Neural cell (in vitro differentiated cells): Measurements from ENCODE around the gene HDDC3. TPM values are rescaled to one million over a fixed set of nuclear protein-coding genes. Genes with fewer than 3 reads are reported as not detected.

Experiments used
- H2AFZ ChIP-seq: fragments of 200-600, 300-800 bp; sonication (generic), shearing (Covaris generic); 2 replicates; pipeline ENCODE4 v1.6.0; 2014; ENCODE audit warnings: low read depth, mild to moderate bottlenecking, antibody characterized with exemption, low read length, moderate library complexity
- H3F3A ChIP-seq: fragments of 200-600 bp; shearing (Covaris generic); 2 replicates; pipeline ENCODE4 v1.6.1; 2016; ENCODE audit warnings: mild to moderate bottlenecking, moderate library complexity, mixed read lengths, antibody characterized with exemption, low read length; ENCODE audit not compliant: insufficient read depth, poor library complexity, severe bottlenecking
- H3K27ac ChIP-seq: fragments of 200-600, 300-800 bp; sonication (generic), shearing (Covaris generic); 2 replicates; pipeline ENCODE4 v1.5.1; 2014; ENCODE audit warnings: mild to moderate bottlenecking, low read length, moderate library complexity
- H3K27me3 ChIP-seq: fragments of 300-800, 200-600 bp; sonication (generic), shearing (Covaris generic); 2 replicates; pipeline ENCODE4 v1.6.0; 2014; ENCODE audit warnings: mild to moderate bottlenecking, low read depth, low read length, moderate library complexity; ENCODE audit not compliant: insufficient read depth
- H3K36me3 ChIP-seq: fragments of 300-800, 200-600 bp; sonication (generic), shearing (Covaris generic); 2 replicates; pipeline ENCODE4 v1.5.1; 2014; ENCODE audit warnings: mild to moderate bottlenecking, antibody characterized with exemption, low read length, moderate library complexity; ENCODE audit not compliant: insufficient read depth
- H3K4me2 ChIP-seq: fragments of 300-800, 200-600 bp; sonication (generic), shearing (Covaris generic); 2 replicates; pipeline ENCODE4 v1.6.0; 2014; ENCODE audit warnings: mild to moderate bottlenecking, low read length
- H3K4me3 ChIP-seq: fragments of 300-800, 200-600 bp; sonication (generic), shearing (Covaris generic); 2 replicates; pipeline ENCODE4 v1.5.1; 2014; ENCODE audit warnings: mild to moderate bottlenecking, low read length, moderate library complexity
- H3K79me2 ChIP-seq: fragments of 200-600 bp; shearing (Covaris generic); replicated peaks from 2 replicates; pipeline ENCODE4 v1.6.0; 2014; ENCODE audit warnings: mild to moderate bottlenecking, low read length, moderate library complexity; ENCODE audit not compliant: insufficient read depth
- H3K9ac ChIP-seq: fragments of 300-800, 200-600 bp; sonication (generic), shearing (Covaris generic); 2 replicates; pipeline ENCODE4 v1.6.1; 2016; ENCODE audit warnings: mild to moderate bottlenecking, low read length, mixed read lengths
- H3K9me2 ChIP-seq: fragments of 200-600 bp; shearing (Covaris generic); 2 replicates; pipeline ENCODE4 v1.6.1; 2016; ENCODE audit warnings: mild to moderate bottlenecking, low read length, mixed read lengths; ENCODE audit not compliant: insufficient read depth
- H3K9me3 ChIP-seq: fragments of 200-600, 300-800 bp; sonication (generic), shearing (Covaris generic); 2 replicates; pipeline ENCODE4 v1.6.1; 2016; ENCODE audit warnings: mild to moderate bottlenecking, mixed run types, low read length, moderate library complexity, mixed read lengths
- H4K20me1 ChIP-seq: fragments of 200-600 bp; shearing (Covaris generic); 2 replicates; pipeline ENCODE4 v1.6.1; 2016; ENCODE audit warnings: mild to moderate bottlenecking, mixed run types; ENCODE audit not compliant: insufficient read depth
- CTCF ChIP-seq: fragments of 450-650 bp; IDR thresholded peaks from 2 replicates; pipeline ENCODE4 v1.5.1; 2014; ENCODE audit warnings: antibody characterized with exemption, mild to moderate bottlenecking, moderate library complexity; ENCODE audit not compliant: poor library complexity, severe bottlenecking
- EZH2 ChIP-seq: fragments of 200-600, 300-800 bp; shearing (Covaris generic), sonication (generic); IDR thresholded peaks from 2 replicates; pipeline ENCODE4 v1.6.1; 2014; ENCODE audit warnings: antibody characterized with exemption, low read length, borderline replicate concordance, mild to moderate bottlenecking; ENCODE audit not compliant: insufficient read depth, poor library complexity, severe bottlenecking
- MXI1 ChIP-seq: fragments of 450-650 bp; conservative IDR thresholded peaks from 2 replicates; pipeline ENCODE4 v1.6.1; 2014; ENCODE audit warnings: antibody characterized with exemption, mild to moderate bottlenecking; ENCODE audit not compliant: poor library complexity, severe bottlenecking
- POLR2AphosphoS5 ChIP-seq: IDR thresholded peaks from 2 replicates; pipeline ENCODE4 v1.6.1; 2012
- RAD21 ChIP-seq: fragments of 450-650 bp; conservative IDR thresholded peaks from 2 replicates; pipeline ENCODE4 v1.6.1; 2014; ENCODE audit warnings: antibody characterized with exemption, mild to moderate bottlenecking, moderate library complexity
- TAF1 ChIP-seq: IDR thresholded peaks from 2 replicates; pipeline ENCODE4 v1.6.1; 2012; ENCODE audit warnings: low read depth
- polyA plus RNA-seq: library from polyadenylated mRNA; depleted of rRNA; stranded (reverse); fragments of >200 nt; gene quantifications from 2 replicates; pipeline ENCODE4 v1.2.3, GENCODE V29; 2014
- small RNA-seq, 3 experiments: library from RNA; depleted of rRNA; stranded (forward); fragments of <200 nt; gene quantifications; one replicate each; pipeline ENCODE3, GENCODE V24; 2012
- TF ChIP-seq, protein P1 (sequence below): IDR thresholded peaks from 2 replicates; pipeline ENCODE4 v1.6.1; 2012; ENCODE audit warnings: borderline replicate concordance

Gene HDDC3
- polyA plus RNA-seq, 1 donor from 2014 or later, result 20.1 TPM

DNA sequence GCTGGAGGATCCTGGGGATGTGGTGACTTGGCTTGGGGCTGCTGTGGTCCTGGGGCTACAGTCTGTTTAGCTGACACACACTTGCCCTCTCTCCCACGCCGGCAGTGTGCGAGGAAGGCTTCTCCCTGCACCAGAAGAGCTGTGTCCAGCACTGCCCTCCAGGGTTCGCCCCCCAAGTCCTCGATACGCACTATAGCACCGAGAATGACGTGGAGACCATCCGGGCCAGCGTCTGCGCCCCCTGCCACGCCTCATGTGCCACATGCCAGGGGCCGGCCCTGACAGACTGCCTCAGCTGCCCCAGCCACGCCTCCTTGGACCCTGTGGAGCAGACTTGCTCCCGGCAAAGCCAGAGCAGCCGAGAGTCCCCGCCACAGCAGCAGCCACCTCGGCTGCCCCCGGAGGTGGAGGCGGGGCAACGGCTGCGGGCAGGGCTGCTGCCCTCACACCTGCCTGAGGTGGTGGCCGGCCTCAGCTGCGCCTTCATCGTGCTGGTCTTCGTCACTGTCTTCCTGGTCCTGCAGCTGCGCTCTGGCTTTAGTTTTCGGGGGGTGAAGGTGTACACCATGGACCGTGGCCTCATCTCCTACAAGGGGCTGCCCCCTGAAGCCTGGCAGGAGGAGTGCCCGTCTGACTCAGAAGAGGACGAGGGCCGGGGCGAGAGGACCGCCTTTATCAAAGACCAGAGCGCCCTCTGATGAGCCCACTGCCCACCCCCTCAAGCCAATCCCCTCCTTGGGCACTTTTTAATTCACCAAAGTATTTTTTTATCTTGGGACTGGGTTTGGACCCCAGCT is 51.0 kb downstream of the HDDC3 start:
- Histone ChIP-seq H3K9me2 (no peaks in the 10 kb centered on the region), H3K27ac (no peak overlapping the region), H3K4me3 (no peak overlapping the region), H3K36me3 (no peaks in the 10 kb centered on the region), H3K9ac (no peak overlapping the region), H3K9me3 (no peaks in the 10 kb centered on the region), H4K20me1 (no peaks in the 10 kb centered on the region), H3K27me3 (no peaks in the 10 kb centered on the region), H3K4me2 (no peak overlapping the region), H3K79me2 (no peaks in the 10 kb centered on the region), H3F3A (no peaks in the 10 kb centered on the region), H2AFZ (no peak overlapping the region)
- TF ChIP-seq POLR2AphosphoS5 (no peak), MXI1 (no peak)
- TF ChIP-seq, protein P1, sequence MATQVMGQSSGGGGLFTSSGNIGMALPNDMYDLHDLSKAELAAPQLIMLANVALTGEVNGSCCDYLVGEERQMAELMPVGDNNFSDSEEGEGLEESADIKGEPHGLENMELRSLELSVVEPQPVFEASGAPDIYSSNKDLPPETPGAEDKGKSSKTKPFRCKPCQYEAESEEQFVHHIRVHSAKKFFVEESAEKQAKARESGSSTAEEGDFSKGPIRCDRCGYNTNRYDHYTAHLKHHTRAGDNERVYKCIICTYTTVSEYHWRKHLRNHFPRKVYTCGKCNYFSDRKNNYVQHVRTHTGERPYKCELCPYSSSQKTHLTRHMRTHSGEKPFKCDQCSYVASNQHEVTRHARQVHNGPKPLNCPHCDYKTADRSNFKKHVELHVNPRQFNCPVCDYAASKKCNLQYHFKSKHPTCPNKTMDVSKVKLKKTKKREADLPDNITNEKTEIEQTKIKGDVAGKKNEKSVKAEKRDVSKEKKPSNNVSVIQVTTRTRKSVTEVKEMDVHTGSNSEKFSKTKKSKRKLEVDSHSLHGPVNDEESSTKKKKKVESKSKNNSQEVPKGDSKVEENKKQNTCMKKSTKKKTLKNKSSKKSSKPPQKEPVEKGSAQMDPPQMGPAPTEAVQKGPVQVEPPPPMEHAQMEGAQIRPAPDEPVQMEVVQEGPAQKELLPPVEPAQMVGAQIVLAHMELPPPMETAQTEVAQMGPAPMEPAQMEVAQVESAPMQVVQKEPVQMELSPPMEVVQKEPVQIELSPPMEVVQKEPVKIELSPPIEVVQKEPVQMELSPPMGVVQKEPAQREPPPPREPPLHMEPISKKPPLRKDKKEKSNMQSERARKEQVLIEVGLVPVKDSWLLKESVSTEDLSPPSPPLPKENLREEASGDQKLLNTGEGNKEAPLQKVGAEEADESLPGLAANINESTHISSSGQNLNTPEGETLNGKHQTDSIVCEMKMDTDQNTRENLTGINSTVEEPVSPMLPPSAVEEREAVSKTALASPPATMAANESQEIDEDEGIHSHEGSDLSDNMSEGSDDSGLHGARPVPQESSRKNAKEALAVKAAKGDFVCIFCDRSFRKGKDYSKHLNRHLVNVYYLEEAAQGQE, result no peak

DNA sequence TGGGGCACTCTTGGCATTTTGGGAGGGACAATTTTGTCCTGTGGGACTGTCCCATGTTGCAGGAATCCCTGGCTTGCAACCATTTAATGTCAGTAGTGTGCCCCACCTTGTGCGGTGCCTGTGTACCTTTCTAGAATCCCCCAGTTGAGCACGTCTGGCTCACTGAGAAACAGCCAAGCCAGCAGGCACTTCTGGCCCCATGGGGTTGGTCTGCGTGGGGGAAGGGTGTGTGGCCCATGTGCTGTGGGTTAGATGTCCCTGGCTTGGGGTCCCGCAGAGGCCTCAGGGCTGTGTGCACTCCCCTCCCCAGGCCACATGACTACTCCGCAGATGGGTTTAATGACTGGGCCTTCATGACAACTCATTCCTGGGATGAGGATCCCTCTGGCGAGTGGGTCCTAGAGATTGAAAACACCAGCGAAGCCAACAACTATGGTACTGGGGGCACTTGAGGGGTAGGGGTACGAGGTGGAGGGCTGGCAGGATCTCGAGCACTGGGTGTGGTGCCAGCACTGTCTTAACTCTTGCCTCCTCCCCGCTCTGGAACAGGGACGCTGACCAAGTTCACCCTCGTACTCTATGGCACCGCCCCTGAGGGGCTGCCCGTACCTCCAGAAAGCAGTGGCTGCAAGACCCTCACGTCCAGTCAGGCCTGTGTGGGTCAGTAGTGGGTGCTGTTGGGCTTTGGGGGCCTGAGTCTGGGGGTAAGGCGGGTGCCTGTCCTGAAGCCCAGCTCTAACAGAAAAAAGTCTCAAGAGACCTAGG is 51.8 kb downstream of the HDDC3 start:
- no peak overlapping the region for H3K27ac ChIP-seq
- TF ChIP-seq, protein P1, result no peak
- TF ChIP-seq TAF1, result no peak
- TF ChIP-seq CTCF, result no peak
- TF ChIP-seq RAD21, result no peak
- no peak for TF ChIP-seq EZH2
- no peak for TF ChIP-seq MXI1
- no peaks in the 10 kb centered on the region for H3K9me2 ChIP-seq
- no peak overlapping the region for H2AFZ ChIP-seq
- H3K4me3 ChIP-seq, result no peak overlapping the region
- H3K27me3 ChIP-seq, result no peaks in the 10 kb centered on the region
- no peaks in the 10 kb centered on the region for H3K79me2 ChIP-seq
- H3K9ac ChIP-seq, result no peak overlapping the region
- no peaks in the 10 kb centered on the region for H3K9me3 ChIP-seq
- H3K36me3 ChIP-seq, result no peaks in the 10 kb centered on the region
- H3K4me2 ChIP-seq, result no peak overlapping the region
- no peaks in the 10 kb centered on the region for H3F3A ChIP-seq
- no peaks in the 10 kb centered on the region for H4K20me1 ChIP-seq

Small RNA genes within 50 kb of the gene (small RNA-seq; reads per million reads assigned to genes)
- gene RF00019, result 0 to 1.2 (median 0) reads per million in 3 experiments

Other genes with a start within 250 kb of the HDDC3 start
- 2.2 and 4.5 TPM in 2 replicates for gene BLM, start 215.2 kb downstream of the HDDC3 start, polyA plus RNA-seq
- 2.9 and 4.3 TPM in 2 replicates for gene FURIN, start 64.0 kb downstream of the HDDC3 start, polyA plus RNA-seq
- not detected in 2 replicates for gene FES, start 48.0 kb downstream of the HDDC3 start, polyA plus RNA-seq
- gene MAN2A2, start 29.2 kb downstream of the HDDC3 start, polyA plus RNA-seq, result 59.8 and 102 TPM in 2 replicates
- gene UNC45A, start 2.7 kb upstream of the HDDC3 start, polyA plus RNA-seq, result 41.3 and 51.4 TPM in 2 replicates
- 4.5 and 8.2 TPM in 2 replicates for gene RCCD1, start 22.3 kb upstream of the HDDC3 start, polyA plus RNA-seq
- gene PRC1, start 62.0 kb upstream of the HDDC3 start, polyA plus RNA-seq, result 17.8 and 18.2 TPM in 2 replicates
- 52.5 and 54.9 TPM in 2 replicates for gene VPS33B, start 90.0 kb upstream of the HDDC3 start, polyA plus RNA-seq
- 0.38 and 0.68 TPM in 2 replicates for gene SV2B, start 167.7 kb upstream of the HDDC3 start, polyA plus RNA-seq